HFF-Myc (cell line): ENCODE measurements around the gene TAF4.

ENCODE experiments used
- DNase-seq: peaks from one replicate; pipeline ENCODE4 v3.0.0-alpha.2; 2011; ENCODE audit warnings: low read depth; ENCODE audit errors: extremely low read depth
- H3K4me3 ChIP-seq: replicated peaks from 2 replicates; pipeline ENCODE4 v1.5.1; 2011; ENCODE audit warnings: low read depth, mild to moderate bottlenecking, control low read depth, low read length
- TF ChIP-seq, protein P1 (sequence below): IDR thresholded peaks from 2 replicates; pipeline ENCODE4 v1.5.1; 2012; ENCODE audit warnings: mild to moderate bottlenecking, low read depth, low read length, control low read depth; ENCODE audit errors: missing control alignments

TAF4 gene

DNA sequence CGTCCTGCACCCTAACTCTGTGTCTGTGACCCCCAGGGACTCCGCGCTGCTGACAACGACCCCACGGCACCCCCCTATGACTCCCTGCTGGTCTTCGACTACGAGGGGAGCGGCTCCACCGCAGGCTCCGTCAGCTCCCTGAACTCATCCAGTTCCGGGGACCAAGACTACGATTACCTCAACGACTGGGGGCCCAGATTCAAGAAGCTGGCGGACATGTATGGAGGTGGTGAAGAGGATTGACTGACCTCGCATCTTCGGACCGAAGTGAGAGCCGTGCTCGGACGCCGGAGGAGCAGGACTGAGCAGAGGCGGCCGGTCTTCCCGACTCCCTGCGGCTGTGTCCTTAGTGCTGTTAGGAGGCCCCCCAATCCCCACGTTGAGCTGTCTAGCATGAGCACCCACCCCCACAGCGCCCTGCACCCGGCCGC, 129.0 kb downstream of the TAF4 start:
- DNase-seq: no peak
- no peak overlapping the region for H3K4me3 ChIP-seq
- TF ChIP-seq, protein P1, sequence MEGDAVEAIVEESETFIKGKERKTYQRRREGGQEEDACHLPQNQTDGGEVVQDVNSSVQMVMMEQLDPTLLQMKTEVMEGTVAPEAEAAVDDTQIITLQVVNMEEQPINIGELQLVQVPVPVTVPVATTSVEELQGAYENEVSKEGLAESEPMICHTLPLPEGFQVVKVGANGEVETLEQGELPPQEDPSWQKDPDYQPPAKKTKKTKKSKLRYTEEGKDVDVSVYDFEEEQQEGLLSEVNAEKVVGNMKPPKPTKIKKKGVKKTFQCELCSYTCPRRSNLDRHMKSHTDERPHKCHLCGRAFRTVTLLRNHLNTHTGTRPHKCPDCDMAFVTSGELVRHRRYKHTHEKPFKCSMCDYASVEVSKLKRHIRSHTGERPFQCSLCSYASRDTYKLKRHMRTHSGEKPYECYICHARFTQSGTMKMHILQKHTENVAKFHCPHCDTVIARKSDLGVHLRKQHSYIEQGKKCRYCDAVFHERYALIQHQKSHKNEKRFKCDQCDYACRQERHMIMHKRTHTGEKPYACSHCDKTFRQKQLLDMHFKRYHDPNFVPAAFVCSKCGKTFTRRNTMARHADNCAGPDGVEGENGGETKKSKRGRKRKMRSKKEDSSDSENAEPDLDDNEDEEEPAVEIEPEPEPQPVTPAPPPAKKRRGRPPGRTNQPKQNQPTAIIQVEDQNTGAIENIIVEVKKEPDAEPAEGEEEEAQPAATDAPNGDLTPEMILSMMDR: no peak

DNA sequence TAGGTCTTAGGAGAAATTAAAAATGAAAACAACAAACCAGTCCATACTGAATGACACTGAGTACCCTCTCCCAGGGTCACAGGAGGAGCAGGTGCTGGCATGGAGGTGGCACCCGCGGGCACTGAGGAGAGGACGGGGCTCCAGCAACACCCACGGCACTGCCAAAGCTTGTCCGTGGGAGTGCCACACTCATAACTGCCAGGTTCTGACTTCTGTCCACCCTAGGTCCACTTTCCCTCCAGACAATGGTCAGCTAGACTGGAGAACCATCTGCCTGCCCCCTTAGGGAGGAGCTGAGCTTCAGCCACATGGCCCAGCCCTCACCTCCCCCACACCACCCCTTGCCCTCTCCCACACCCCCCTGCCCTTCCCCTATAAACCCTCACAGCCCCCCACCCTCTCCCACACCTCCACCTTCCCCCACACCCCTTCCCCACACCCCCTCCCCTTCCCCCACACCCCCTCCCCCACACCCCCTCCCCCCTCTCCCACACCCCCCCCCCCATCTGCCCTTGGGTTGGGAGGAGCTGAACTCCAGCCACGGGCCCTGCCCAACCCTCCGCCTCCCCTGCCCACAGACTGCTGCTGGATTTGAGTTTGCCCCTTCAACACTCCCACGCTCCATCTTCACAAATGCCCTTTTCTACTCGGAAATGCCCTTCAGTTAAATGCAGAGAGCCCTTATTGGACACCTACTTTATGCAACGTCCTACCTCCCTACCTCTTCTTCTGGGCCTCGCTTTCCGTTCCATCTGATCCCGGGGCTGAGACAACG, 129.6 kb downstream of the TAF4 start:
- TF ChIP-seq, protein P1: no peak
- no peak for DNase-seq
- no peak overlapping the region for H3K4me3 ChIP-seq

DNA sequence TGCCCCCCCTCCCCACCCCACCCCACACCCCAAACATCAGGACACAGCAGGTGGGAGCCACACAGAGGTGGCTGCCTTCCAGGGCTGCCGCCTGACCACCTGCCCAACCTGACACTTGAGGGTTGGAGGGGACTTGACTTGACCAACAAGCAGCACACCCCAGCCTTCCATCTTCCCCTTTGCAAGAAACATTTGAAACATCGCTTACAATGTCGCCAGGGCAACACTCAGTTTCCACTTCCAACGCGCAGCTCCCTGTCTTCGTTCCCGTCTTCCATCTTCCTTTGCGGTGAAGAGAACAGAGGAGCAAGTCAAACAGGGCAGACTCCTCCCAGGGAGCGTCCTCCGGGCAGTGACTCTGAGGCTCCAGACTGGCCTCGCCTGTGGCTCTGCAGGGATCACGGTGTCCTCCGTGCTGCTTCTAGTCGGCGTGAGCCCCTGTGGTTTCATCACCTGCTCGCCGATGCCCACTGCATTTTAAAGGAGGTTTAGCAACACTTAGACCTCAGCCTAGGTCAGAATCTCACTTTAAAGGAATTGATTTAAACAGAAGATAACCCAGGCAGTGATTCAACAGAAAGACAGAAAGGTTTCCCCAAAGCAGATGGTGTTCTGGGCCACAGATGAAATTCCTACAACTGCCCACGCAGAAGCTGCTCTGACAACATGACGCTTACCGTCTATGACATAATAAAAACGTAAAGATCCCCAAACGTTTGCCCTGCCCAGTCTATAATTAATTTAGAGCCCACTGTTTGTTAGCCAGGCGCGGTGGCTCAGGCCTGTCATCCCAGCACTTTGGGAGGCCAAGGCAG, 130.8 kb downstream of the TAF4 start:
- H3K4me3 ChIP-seq: no peak overlapping the region
- DNase-seq: no peak
- TF ChIP-seq, protein P1: no peak

DNA sequence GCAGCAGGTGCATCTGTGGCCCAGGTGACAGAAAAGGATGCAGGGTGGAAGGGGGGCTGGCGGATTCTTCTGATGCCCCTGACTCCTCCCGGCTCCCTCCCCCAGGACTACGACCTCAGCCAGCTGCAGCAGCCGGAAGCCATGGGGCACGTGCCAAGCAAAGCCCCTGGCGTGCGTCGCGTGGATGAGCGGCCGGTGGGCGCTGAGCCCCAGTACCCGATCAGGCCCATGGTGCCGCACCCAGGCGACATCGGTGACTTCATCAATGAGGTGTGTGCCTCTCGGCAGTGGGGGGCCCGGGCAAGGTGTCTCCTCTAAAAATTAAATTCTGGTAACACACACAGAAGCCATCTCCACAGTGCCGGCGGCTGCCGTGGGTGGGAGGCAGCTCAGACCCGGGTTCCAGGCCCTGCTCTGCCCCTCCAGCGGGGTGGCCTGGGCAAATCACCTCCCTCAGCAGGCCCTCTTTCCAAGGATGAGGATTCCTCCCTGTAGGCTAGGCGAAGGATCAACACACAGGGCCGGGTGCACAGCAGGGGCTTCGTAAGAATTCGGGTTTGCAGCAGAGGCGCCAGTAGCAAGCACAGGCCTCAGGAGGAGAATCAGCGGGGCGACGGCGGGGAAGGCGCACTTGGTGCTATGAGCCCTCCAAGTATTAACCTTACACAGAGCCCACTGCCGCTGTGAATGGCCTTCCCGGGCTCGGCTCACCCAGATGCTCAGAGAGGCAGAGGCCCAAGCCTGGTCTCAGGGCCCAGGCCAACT, 131.5 kb downstream of the TAF4 start:
- DNase-seq: no peak
- TF ChIP-seq, protein P1: no peak
- no peak overlapping the region for H3K4me3 ChIP-seq

DNA sequence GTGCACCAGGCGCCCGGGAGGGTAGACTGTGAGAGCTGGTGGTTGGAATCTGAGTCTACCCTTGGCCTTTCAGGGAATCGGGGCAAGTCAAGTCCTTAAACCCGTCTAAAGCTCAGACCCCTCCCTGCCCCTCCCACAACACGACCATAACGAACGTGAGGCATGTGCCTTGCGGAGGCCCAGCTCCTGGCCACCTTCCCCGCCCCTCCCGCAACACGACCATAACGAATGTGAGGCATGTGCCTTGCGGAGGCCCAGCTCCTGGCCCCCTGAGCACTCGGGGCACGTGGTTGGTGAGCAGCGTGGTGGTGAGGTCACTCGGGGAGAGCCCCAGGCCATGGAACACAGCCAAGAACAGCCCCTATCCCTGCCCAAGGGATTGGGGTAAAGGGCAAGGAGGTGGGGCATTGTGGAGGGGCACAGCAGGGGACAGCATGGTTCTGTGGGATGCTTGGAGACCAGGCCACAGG, 132.2 kb downstream of the TAF4 start:
- TF ChIP-seq, protein P1: no peak
- no peak for DNase-seq
- H3K4me3 ChIP-seq: no peak overlapping the region

DNA sequence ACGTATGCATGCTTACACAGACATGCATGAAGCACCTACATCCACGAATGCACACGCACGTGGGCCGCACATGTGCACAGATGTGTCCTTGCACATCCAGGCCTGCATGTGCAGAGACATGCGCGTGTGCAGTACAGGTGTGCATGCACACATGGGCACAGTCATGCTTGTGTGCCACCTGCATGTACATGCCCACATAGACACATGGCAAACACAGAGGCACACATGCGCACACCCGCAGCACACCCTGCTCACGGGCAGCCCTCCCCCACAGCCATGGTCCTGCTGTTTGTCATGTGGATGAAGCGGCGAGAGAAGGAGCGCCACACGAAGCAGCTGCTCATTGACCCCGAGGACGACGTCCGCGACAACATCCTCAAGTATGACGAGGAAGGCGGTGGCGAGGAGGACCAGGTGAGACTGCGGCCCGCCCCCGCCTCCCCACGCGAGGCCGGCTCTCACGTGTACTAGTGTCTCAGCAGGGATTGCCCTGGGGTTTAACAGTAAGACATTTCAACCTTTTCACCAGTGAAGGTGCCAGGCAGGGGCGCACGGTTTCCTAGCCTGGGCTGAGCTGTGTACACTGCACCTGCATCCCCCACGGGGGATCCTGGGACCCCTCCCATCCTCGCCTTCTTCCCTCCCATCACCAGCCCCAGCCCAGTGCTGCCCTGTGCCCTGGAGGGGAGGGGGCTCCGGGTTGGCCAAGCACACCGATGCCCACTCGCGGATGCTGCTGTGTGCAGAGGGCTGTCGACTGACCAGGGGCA, 132.8 kb downstream of the TAF4 start:
- no peak overlapping the region for H3K4me3 ChIP-seq
- TF ChIP-seq, protein P1: no peak
- no peak for DNase-seq
